ENCODE measurements around the gene SCN3B.

DNA sequence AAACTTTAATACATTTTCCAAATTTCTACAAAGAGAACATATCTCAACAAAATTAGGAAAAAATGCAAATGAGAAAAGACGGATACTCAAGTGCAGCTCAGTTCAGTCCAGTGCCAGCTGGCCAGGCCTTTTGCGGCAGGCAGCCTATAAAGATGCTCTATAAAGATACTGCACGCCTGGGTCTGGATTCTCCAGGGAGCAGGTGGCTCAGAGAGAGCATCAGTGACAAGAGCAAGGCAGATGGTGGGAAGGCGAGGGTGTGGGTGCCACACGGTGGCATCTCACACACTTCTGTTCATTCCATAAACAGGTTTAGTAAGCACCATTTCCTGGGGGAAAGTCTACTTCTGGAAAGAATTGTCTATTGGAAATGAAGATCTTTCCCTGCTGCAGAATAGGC, 18.1 kb upstream of the SCN3B start:
- TF ChIP-seq KLF16 (tag by site-specific recombination; IDR thresholded peaks at IDR 0.05) (no peak), KLF9 (tag by site-specific recombination; IDR thresholded peaks at IDR 0.05; ENCODE audit: low read depth) (no peak), ZNF776 (tag by site-specific recombination; IDR thresholded peaks at IDR 0.05; ENCODE audit: borderline replicate concordance) (no peak), ZNF350 (tag by site-specific recombination; IDR thresholded peaks at IDR 0.05) (no peak), AEBP2 (tag by site-specific recombination; IDR thresholded peaks at IDR 0.05; ENCODE audit: borderline replicate concordance) (no peak), REST (tag by site-specific recombination; IDR thresholded peaks at IDR 0.05) (no peak), KLF1 (tag by site-specific recombination; IDR thresholded peaks at IDR 0.05) (no peak), ZNF670 (tag by site-specific recombination; IDR thresholded peaks at IDR 0.05; ENCODE audit: low read depth) (no peak), ZNF214 (tag by site-specific recombination; IDR thresholded peaks at IDR 0.05; ENCODE audit: borderline replicate concordance) (no peak), ZNF311 (tag by site-specific recombination; IDR thresholded peaks at IDR 0.05; ENCODE audit: borderline replicate concordance) (no peak), ZNF660 (tag by site-specific recombination; IDR thresholded peaks at IDR 0.05) (no peak), RBAK (tag by site-specific recombination; IDR thresholded peaks at IDR 0.05) (no peak)
- TF ChIP-seq, protein P1, sequence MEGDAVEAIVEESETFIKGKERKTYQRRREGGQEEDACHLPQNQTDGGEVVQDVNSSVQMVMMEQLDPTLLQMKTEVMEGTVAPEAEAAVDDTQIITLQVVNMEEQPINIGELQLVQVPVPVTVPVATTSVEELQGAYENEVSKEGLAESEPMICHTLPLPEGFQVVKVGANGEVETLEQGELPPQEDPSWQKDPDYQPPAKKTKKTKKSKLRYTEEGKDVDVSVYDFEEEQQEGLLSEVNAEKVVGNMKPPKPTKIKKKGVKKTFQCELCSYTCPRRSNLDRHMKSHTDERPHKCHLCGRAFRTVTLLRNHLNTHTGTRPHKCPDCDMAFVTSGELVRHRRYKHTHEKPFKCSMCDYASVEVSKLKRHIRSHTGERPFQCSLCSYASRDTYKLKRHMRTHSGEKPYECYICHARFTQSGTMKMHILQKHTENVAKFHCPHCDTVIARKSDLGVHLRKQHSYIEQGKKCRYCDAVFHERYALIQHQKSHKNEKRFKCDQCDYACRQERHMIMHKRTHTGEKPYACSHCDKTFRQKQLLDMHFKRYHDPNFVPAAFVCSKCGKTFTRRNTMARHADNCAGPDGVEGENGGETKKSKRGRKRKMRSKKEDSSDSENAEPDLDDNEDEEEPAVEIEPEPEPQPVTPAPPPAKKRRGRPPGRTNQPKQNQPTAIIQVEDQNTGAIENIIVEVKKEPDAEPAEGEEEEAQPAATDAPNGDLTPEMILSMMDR (tag by site-specific recombination; IDR thresholded peaks at IDR 0.05) = no peak
- TF ChIP-seq, protein P2, sequence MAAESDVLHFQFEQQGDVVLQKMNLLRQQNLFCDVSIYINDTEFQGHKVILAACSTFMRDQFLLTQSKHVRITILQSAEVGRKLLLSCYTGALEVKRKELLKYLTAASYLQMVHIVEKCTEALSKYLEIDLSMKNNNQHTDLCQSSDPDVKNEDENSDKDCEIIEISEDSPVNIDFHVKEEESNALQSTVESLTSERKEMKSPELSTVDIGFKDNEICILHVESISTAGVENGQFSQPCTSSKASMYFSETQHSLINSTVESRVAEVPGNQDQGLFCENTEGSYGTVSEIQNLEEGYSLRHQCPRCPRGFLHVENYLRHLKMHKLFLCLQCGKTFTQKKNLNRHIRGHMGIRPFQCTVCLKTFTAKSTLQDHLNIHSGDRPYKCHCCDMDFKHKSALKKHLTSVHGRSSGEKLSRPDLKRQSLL (tag by site-specific recombination; IDR thresholded peaks at IDR 0.05) = no peak

Data from HEK293 (cell line).